HepG2 (cell line): ENCODE measurements around the gene AKAP10. TPM values are rescaled to one million over a fixed set of nuclear protein-coding genes. Genes with fewer than 3 reads are reported as not detected.
A peak's percentile ranks its signal among the peaks of the same experiment; 100 is the strongest.

ENCODE experiments used
- ATF2 ChIP-seq: sonication (generic); formaldehyde crosslinking; IDR thresholded peaks from 2 replicates; pipeline ENCODE4 v1.4.0; 2020; ENCODE audit warnings: missing genetic modification reagents
- HNF4G ChIP-seq, 2 experiments: sonication (generic) in 1 of 2; formaldehyde crosslinking in 1 of 2; IDR thresholded peaks; 2 replicates each; pipeline versions ENCODE4 v1.4.0 to v1.6.1; 2011 to 2020; ENCODE audit warnings: borderline replicate concordance in 2 of 2, low read depth in 2 of 2, mild to moderate bottlenecking in 2 of 2, low read length in 1 of 2, missing genetic modification reagents in 1 of 2, moderate library complexity in 1 of 2
- SIN3B ChIP-seq: fragments of 150-350 bp; IDR thresholded peaks from 2 replicates; pipeline ENCODE4 v1.6.1; 2014; ENCODE audit warnings: low read length
- TGIF2 ChIP-seq: IDR thresholded peaks from 2 replicates; pipeline ENCODE4 v1.6.1; 2016; ENCODE audit warnings: control low read depth, missing compliant biosample characterization
- U2AF2 ChIP-seq: fragments of 200-400 bp; formaldehyde crosslinking; IDR thresholded peaks from 2 replicates; pipeline ENCODE4 v1.6.1; 2017; ENCODE audit warnings: low read depth, mild to moderate bottlenecking, low read length
- ZBTB38 ChIP-seq: sonication (generic); formaldehyde crosslinking; IDR thresholded peaks from 2 replicates; pipeline ENCODE4 v1.5.1; 2020; ENCODE audit warnings: mild to moderate bottlenecking, missing genetic modification reagents
- ZNF282 ChIP-seq: fragments of 450-650 bp; IDR thresholded peaks from 2 replicates; pipeline ENCODE4 v1.6.1; 2018; ENCODE audit not compliant: partially characterized antibody
- ZNF414 ChIP-seq: sonication (generic); formaldehyde crosslinking; IDR thresholded peaks from 2 replicates; pipeline ENCODE4 v1.5.0; 2020; ENCODE audit warnings: missing genetic modification reagents
- ZNF720 ChIP-seq: sonication (generic); formaldehyde crosslinking; IDR thresholded peaks from 2 replicates; pipeline ENCODE4 v1.4.0; 2020; ENCODE audit warnings: missing genetic modification reagents
- polyA plus RNA-seq, 8 experiments: library from polyadenylated mRNA; depleted of rRNA in 3 of 8; stranded (reverse) in 7 of 8; unstranded in 1 of 8; fragments of >200 nt; fragmentation: Illumina TruSeq in 4 of 8; extraction: Trizol in 4 of 8; gene quantifications; 2 replicates each; pipeline versions ENCODE4 v1.2.1 to v1.2.3, GENCODE V29; 2011 to 2016; ENCODE audit warnings: low read depth in 4 of 8, missing spikeins in 1 of 8, mixed read lengths in 1 of 8; ENCODE audit not compliant: insufficient read depth in 1 of 8
- total RNA-seq, 5 experiments: library from RNA; depleted of rRNA; stranded (reverse); fragments of >200 nt; fragmentation: Illumina TruSeq; extraction: Trizol; gene quantifications; 2 replicates each; pipeline ENCODE4 v1.2.3, GENCODE V29; 2016; ENCODE audit warnings: low read depth in 1 of 5
- TF ChIP-seq, protein P1 (sequence below): sonication (generic); formaldehyde crosslinking; conservative IDR thresholded peaks from 2 replicates; pipeline ENCODE4 v1.8.0; 2022; ENCODE audit warnings: missing genetic modification reagents
- TF ChIP-seq, protein P2 (sequence below): sonication (generic); formaldehyde crosslinking; IDR thresholded peaks from 2 replicates; pipeline ENCODE4 v1.5.1; 2020; ENCODE audit warnings: missing genetic modification reagents, mild to moderate bottlenecking, borderline replicate concordance
- TF ChIP-seq, protein P3 (sequence below): sonication (generic); formaldehyde crosslinking; IDR thresholded peaks from 2 replicates; pipeline ENCODE4 v1.4.0; 2020; ENCODE audit warnings: missing genetic modification reagents, borderline replicate concordance

The AKAP10 gene
- total and polyA plus RNA-seq, 2 of the 13 experiments (the other 11 are each of a cell fraction or from before 2014, with no cell fraction given) = 17.6 to 21.7 TPM

GRCh38 chr17:19977293-19978208, at the start of gene AKAP10 (continued):
- no peak for TF ChIP-seq SIN3B
- peak; percentile 39; the same call in 1 of the 2 replicates for TF ChIP-seq ZNF414 (CRISPR knock-in tag)
- TF ChIP-seq ZNF720 (CRISPR knock-in tag) = no peak
- peak; percentile 91 for TF ChIP-seq ZBTB38
- TF ChIP-seq, protein P1, sequence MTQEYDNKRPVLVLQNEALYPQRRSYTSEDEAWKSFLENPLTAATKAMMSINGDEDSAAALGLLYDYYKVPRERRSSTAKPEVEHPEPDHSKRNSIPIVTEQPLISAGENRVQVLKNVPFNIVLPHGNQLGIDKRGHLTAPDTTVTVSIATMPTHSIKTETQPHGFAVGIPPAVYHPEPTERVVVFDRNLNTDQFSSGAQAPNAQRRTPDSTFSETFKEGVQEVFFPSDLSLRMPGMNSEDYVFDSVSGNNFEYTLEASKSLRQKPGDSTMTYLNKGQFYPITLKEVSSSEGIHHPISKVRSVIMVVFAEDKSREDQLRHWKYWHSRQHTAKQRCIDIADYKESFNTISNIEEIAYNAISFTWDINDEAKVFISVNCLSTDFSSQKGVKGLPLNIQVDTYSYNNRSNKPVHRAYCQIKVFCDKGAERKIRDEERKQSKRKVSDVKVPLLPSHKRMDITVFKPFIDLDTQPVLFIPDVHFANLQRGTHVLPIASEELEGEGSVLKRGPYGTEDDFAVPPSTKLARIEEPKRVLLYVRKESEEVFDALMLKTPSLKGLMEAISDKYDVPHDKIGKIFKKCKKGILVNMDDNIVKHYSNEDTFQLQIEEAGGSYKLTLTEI (CRISPR knock-in tag) = no peak
- no peak for TF ChIP-seq U2AF2
- peak; percentile 23; the same call in 1 of the 2 replicates for TF ChIP-seq HNF4G (IDR thresholded peaks at IDR 0.05; ENCODE audit: borderline replicate concordance, low read depth, low read length)
- TF ChIP-seq HNF4G (CRISPR knock-in tag; IDR thresholded peaks at IDR 0.05; ENCODE audit: borderline replicate concordance, low read depth) = no peak
- peak; percentile 78; the same call in 1 of the 2 replicates for TF ChIP-seq TGIF2
- TF ChIP-seq ATF2 (CRISPR knock-in tag) = 0 out of 2 replicates have a peak, but pooled peaks have one; percentile 36
- TF ChIP-seq, protein P2, sequence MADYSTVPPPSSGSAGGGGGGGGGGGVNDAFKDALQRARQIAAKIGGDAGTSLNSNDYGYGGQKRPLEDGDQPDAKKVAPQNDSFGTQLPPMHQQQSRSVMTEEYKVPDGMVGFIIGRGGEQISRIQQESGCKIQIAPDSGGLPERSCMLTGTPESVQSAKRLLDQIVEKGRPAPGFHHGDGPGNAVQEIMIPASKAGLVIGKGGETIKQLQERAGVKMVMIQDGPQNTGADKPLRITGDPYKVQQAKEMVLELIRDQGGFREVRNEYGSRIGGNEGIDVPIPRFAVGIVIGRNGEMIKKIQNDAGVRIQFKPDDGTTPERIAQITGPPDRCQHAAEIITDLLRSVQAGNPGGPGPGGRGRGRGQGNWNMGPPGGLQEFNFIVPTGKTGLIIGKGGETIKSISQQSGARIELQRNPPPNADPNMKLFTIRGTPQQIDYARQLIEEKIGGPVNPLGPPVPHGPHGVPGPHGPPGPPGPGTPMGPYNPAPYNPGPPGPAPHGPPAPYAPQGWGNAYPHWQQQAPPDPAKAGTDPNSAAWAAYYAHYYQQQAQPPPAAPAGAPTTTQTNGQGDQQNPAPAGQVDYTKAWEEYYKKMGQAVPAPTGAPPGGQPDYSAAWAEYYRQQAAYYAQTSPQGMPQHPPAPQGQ = no peak
- TF ChIP-seq, protein P3, sequence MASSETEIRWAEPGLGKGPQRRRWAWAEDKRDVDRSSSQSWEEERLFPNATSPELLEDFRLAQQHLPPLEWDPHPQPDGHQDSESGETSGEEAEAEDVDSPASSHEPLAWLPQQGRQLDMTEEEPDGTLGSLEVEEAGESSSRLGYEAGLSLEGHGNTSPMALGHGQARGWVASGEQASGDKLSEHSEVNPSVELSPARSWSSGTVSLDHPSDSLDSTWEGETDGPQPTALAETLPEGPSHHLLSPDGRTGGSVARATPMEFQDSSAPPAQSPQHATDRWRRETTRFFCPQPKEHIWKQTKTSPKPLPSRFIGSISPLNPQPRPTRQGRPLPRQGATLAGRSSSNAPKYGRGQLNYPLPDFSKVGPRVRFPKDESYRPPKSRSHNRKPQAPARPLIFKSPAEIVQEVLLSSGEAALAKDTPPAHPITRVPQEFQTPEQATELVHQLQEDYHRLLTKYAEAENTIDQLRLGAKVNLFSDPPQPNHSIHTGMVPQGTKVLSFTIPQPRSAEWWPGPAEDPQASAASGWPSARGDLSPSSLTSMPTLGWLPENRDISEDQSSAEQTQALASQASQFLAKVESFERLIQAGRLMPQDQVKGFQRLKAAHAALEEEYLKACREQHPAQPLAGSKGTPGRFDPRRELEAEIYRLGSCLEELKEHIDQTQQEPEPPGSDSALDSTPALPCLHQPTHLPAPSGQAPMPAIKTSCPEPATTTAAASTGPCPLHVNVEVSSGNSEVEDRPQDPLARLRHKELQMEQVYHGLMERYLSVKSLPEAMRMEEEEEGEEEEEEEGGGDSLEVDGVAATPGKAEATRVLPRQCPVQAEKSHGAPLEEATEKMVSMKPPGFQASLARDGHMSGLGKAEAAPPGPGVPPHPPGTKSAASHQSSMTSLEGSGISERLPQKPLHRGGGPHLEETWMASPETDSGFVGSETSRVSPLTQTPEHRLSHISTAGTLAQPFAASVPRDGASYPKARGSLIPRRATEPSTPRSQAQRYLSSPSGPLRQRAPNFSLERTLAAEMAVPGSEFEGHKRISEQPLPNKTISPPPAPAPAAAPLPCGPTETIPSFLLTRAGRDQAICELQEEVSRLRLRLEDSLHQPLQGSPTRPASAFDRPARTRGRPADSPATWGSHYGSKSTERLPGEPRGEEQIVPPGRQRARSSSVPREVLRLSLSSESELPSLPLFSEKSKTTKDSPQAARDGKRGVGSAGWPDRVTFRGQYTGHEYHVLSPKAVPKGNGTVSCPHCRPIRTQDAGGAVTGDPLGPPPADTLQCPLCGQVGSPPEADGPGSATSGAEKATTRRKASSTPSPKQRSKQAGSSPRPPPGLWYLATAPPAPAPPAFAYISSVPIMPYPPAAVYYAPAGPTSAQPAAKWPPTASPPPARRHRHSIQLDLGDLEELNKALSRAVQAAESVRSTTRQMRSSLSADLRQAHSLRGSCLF (CRISPR knock-in tag) = peak; percentile 92; the same call in 1 of the 2 replicates
- no peak for TF ChIP-seq ZNF282
